PC-3 (cell line): ENCODE results near the gene ANKH. TPM values are rescaled to one million over a fixed set of nuclear protein-coding genes. Genes with fewer than 3 reads are reported as not detected.

Source experiments
- ATAC-seq: fragments of 200-7000 bp; cut with Tn5 transposase; 2 replicates; pipeline ENCODE4 v1.9.1; 2020; ENCODE audit warnings: mild to moderate bottlenecking, moderate library complexity
- BruUV-seq: library from RNA; stranded (reverse); fragments of 400-500 nt; replicated peaks from 2 replicates; lab custom pipeline; 2021; lab: Mats Ljungman, UMichigan
- CTCF ChIA-PET: fragments of 300-600 bp; sonication (Branson Sonifier 250); formaldehyde crosslinking; loops from one replicate; lab custom pipeline; 2022; ENCODE audit warnings: antibody characterized with exemption; lab: Charles Lee
- POLR2A ChIA-PET: fragments of 300-600 bp; sonication (Branson Sonifier 250); formaldehyde crosslinking; loops from one replicate; lab custom pipeline; 2022; ENCODE audit warnings: antibody characterized with exemption; ENCODE audit not compliant: unreplicated experiment; lab: Charles Lee
- DNase-seq: peaks from one replicate; pipeline ENCODE4 v3.0.0-alpha.2; 2015
- H2AFZ ChIP-seq: fragments of 300-600 bp; sonication (generic); 2 replicates; pipeline ENCODE4 v1.6.0; 2016; ENCODE audit warnings: antibody characterized with exemption, low read length
- H3F3A ChIP-seq: fragments of 300-600 bp; sonication (generic); one replicate; pipeline ENCODE4 v1.6.0; 2017; ENCODE audit warnings: antibody characterized with exemption, low read length, control low read depth, mild to moderate bottlenecking; ENCODE audit not compliant: unreplicated experiment
- H3K27ac ChIP-seq: fragments of 300-600 bp; sonication (generic); 2 replicates; pipeline ENCODE4 v1.5.1; 2016; ENCODE audit warnings: mild to moderate bottlenecking, low read length
- H3K27me3 ChIP-seq: fragments of 300-600 bp; sonication (generic); 2 replicates; pipeline ENCODE4 v1.6.1; 2016; ENCODE audit warnings: low read length, mixed read lengths
- H3K36me3 ChIP-seq: fragments of 300-600 bp; sonication (generic); 2 replicates; pipeline ENCODE4 v1.6.1; 2016; ENCODE audit warnings: low read depth, mixed run types, low read length, mixed read lengths
- H3K4me1 ChIP-seq: fragments of 300-600 bp; sonication (generic); 2 replicates; pipeline ENCODE4 v1.5.1; 2016; ENCODE audit warnings: low read length; ENCODE audit not compliant: insufficient read depth
- H3K4me2 ChIP-seq: fragments of 300-600 bp; sonication (generic); 2 replicates; pipeline ENCODE4 v1.6.0; 2016; ENCODE audit warnings: low read length
- H3K4me3 ChIP-seq: fragments of 300-600 bp; sonication (generic); 2 replicates; pipeline ENCODE4 v1.5.1; 2016; ENCODE audit warnings: mild to moderate bottlenecking, low read length, mixed read lengths
- H3K79me2 ChIP-seq: fragments of 300-600 bp; sonication (generic); 2 replicates; pipeline ENCODE4 v1.6.1; 2017; ENCODE audit warnings: low read length, mixed read lengths
- H3K9ac ChIP-seq: fragments of 300-600 bp; sonication (generic); 2 replicates; pipeline ENCODE4 v1.6.0; 2016; ENCODE audit warnings: mild to moderate bottlenecking, low read length
- H3K9me2 ChIP-seq: fragments of 300-600 bp; sonication (generic); replicated peaks from 2 replicates; pipeline ENCODE4 v1.6.1; 2016; ENCODE audit warnings: mixed run types, low read length, mixed read lengths
- H3K9me3 ChIP-seq: fragments of 300-600 bp; sonication (generic); 2 replicates; pipeline ENCODE4 v1.6.1; 2016; ENCODE audit warnings: low read length, mixed read lengths
- H4K20me1 ChIP-seq: fragments of 300-600 bp; sonication (generic); 2 replicates; pipeline ENCODE4 v1.6.1; 2016; ENCODE audit warnings: low read length, mixed read lengths
- EZH2 ChIP-seq: fragments of 300-600 bp; sonication (generic); IDR thresholded peaks from one replicate; pipeline ENCODE4 v1.6.1; 2017; ENCODE audit warnings: antibody characterized with exemption, mild to moderate bottlenecking, low read length; ENCODE audit not compliant: unreplicated experiment
- EZH2phosphoT487 ChIP-seq: fragments of 300-600 bp; sonication (generic); IDR thresholded peaks from 2 replicates; pipeline ENCODE4 v1.6.1; 2018; ENCODE audit warnings: mild to moderate bottlenecking, antibody characterized with exemption, low read length, borderline replicate concordance
- intact Hi-C: fragments of 100-400 bp; cut with micrococcal nuclease; formaldehyde crosslinking; loops from 2 replicates; pipeline ENCODE4 v1.9.0; 2023
- total RNA-seq: library from RNA; depleted of rRNA; stranded (reverse); fragments of >200 nt; gene quantifications from 2 replicates; pipeline ENCODE4 v1.2.3, GENCODE V29; 2014
- TF ChIP-seq, protein P1 (sequence below): fragments of 300-600 bp; sonication (generic); conservative IDR thresholded peaks from 2 replicates; pipeline ENCODE4 v1.5.1; 2017; ENCODE audit warnings: antibody characterized with exemption, low read depth, mild to moderate bottlenecking, low read length

Gene ANKH
- total RNA-seq, 1 experiment from 2014 or later: 11.6 TPM

DNA sequence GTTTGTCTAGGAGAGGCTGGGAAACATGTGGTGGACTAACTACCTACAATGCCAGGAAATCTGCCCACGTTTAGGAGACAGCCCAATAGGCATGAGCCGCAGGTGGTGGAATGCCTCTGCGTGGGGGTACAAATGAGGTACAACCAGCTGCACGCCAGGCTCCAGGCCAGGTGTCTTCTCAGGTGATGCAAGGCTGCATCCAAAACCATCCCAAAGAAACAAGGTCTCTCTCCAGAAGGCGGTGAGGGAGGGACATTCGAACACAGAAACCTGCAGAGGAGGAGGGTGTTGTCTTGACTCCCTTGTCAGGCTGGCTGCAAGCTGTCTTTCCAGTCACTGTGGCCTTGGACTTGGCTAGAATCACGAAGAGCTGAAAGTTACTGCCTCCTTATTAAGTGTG is 11.6 kb downstream of the ANKH start:
- H3K4me2 ChIP-seq: no peak overlapping the region
- no peaks in the 10 kb centered on the region for H3K27me3 ChIP-seq
- H3K4me3 ChIP-seq: no peak overlapping the region
- intact Hi-C loops: loop anchor here (10.0 kb wide), 1 partner anchor 45 kb away; no protein-coding TSS in a partner anchor
- no peaks in the 10 kb centered on the region for H3K9me3 ChIP-seq
- H3K9ac ChIP-seq: no peak overlapping the region
- no peaks in the 10 kb centered on the region for H3F3A ChIP-seq
- no peak overlapping the region for H2AFZ ChIP-seq
- H3K4me1 ChIP-seq: peaks cover 16% of the 10 kb centered on the region
- no peak for TF ChIP-seq EZH2phosphoT487
- no peak for TF ChIP-seq EZH2
- TF ChIP-seq, protein P1, sequence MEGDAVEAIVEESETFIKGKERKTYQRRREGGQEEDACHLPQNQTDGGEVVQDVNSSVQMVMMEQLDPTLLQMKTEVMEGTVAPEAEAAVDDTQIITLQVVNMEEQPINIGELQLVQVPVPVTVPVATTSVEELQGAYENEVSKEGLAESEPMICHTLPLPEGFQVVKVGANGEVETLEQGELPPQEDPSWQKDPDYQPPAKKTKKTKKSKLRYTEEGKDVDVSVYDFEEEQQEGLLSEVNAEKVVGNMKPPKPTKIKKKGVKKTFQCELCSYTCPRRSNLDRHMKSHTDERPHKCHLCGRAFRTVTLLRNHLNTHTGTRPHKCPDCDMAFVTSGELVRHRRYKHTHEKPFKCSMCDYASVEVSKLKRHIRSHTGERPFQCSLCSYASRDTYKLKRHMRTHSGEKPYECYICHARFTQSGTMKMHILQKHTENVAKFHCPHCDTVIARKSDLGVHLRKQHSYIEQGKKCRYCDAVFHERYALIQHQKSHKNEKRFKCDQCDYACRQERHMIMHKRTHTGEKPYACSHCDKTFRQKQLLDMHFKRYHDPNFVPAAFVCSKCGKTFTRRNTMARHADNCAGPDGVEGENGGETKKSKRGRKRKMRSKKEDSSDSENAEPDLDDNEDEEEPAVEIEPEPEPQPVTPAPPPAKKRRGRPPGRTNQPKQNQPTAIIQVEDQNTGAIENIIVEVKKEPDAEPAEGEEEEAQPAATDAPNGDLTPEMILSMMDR: no peak
- no peak for ATAC-seq
- no peaks in the 10 kb centered on the region for H3K36me3 ChIP-seq
- ChIA-PET POLR2A (no interaction called here), CTCF (no interaction called here)
- no peak overlapping the region for H3K27ac ChIP-seq
- H3K9me2 ChIP-seq: no peaks in the 10 kb centered on the region
- BruUV-seq: no TSS peak
- no peaks in the 10 kb centered on the region for H3K79me2 ChIP-seq
- no peak for DNase-seq
- H4K20me1 ChIP-seq: no peaks in the 10 kb centered on the region

DNA sequence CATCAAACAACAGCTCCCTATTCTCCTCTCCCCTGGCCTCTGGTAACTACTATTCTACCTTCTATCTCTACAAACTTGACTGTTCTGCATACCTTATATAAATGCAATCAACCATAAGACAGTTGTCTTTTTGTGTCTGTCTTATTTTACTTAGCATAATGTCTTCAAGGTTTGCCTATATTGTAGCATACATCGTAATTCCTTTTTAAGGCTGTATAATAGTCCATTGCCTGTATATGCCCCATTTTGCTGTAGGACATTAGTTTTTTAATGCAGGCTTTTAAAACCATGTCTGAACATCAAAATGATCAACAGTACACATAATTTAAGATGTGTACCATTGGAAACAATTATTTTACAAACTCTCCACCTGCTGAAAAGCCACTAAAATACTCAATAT is 12.4 kb downstream of the ANKH start:
- Histone ChIP-seq H3K4me2 (no peak overlapping the region), H3K9ac (no peak overlapping the region), H3K4me3 (no peak overlapping the region), H2AFZ (no peak overlapping the region), H3K27me3 (no peaks in the 10 kb centered on the region), H3K27ac (no peak overlapping the region), H3F3A (no peaks in the 10 kb centered on the region), H3K36me3 (no peaks in the 10 kb centered on the region), H3K79me2 (no peaks in the 10 kb centered on the region), H3K9me3 (no peaks in the 10 kb centered on the region), H4K20me1 (no peaks in the 10 kb centered on the region), H3K9me2 (no peaks in the 10 kb centered on the region), H3K4me1 (peaks cover 9% of the 10 kb centered on the region)
- intact Hi-C loops: no loop called here
- ChIA-PET CTCF (no interaction called here), POLR2A (no interaction called here)
- no TSS peak for BruUV-seq
- TF ChIP-seq EZH2: no peak
- TF ChIP-seq, protein P1: no peak
- no peak for TF ChIP-seq EZH2phosphoT487
- ATAC-seq (no peak), DNase-seq (no peak)

DNA sequence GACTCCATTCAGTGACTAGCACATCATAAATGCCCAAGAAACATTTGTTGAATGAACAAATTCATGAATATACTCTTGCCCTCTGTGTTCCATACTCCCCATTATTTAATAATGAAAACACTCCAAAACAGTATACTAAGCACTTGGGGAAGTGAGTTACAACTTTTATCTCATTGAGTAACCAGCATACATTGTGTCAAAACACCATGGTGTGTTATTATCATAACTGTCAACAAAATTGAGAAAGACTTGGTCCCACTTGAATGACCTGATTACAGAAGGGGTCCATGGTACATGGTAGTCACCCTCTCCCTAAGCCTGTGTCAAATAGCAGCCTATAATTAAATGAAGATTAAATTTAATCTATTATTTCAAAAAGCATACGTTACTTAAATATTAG is 16.2 kb downstream of the ANKH start:
- TF ChIP-seq EZH2phosphoT487 (no peak), EZH2 (no peak)
- TF ChIP-seq, protein P1: no peak
- Histone ChIP-seq H3K27me3 (no peaks in the 10 kb centered on the region), H3K4me2 (no peak overlapping the region), H3K79me2 (no peaks in the 10 kb centered on the region), H3F3A (no peaks in the 10 kb centered on the region), H3K27ac (no peak overlapping the region), H3K9ac (no peak overlapping the region), H3K4me1 (no peaks in the 10 kb centered on the region), H3K4me3 (no peak overlapping the region), H3K9me3 (no peaks in the 10 kb centered on the region), H3K36me3 (no peaks in the 10 kb centered on the region), H3K9me2 (no peaks in the 10 kb centered on the region), H4K20me1 (no peaks in the 10 kb centered on the region), H2AFZ (no peak overlapping the region)
- intact Hi-C loops: no loop called here
- ATAC-seq (no peak), DNase-seq (no peak)
- ChIA-PET POLR2A (no interaction called here), CTCF (no interaction called here)
- no TSS peak for BruUV-seq
